NCI-H2107 treated with DMSO at 0.1 percent for 48 hours (cell line): Measurements from ENCODE around the gene RNF167.

Experiments used
- DNase-seq: peaks from one replicate; lab custom pipeline; 2025; ENCODE audit not compliant: unreplicated experiment; lab: John Stamatoyannopoulos, UW

Gene RNF167

GRCh38 chr17:4937553-4937952, 2.5 kb upstream of the RNF167 start:
- DNase-seq: no peak

GRCh38 chr17:4938069-4938491, 2.0 kb upstream of the RNF167 start:
- no peak for DNase-seq

- no peak for DNase-seq
Measured at GRCh38 chr17:4938688-4939545, 1.2 kb upstream of the RNF167 start.

- DNase-seq: no peak
Measured at GRCh38 chr17:4939546-4939795, 597 bp upstream of the RNF167 start.

GRCh38 chr17:4940555-4941318, 669 bp downstream of the RNF167 start:
- no peak for DNase-seq

GRCh38 chr17:4941319-4941610, 1.2 kb downstream of the RNF167 start:
- DNase-seq: no peak

- DNase-seq: no peak
Measured at GRCh38 chr17:4942760-4943508, 2.9 kb downstream of the RNF167 start.

GRCh38 chr17:4944163-4944553, 4.1 kb downstream of the RNF167 start:
- no peak for DNase-seq

- DNase-seq: no peak
Measured at GRCh38 chr17:4944554-4945175, 4.6 kb downstream of the RNF167 start.

- no peak for DNase-seq
Measured at GRCh38 chr17:4945176-4945943, 5.3 kb downstream of the RNF167 start.

- DNase-seq: no peak
Measured at GRCh38 chr17:4945944-4946280, 5.8 kb downstream of the RNF167 start.

GRCh38 chr17:4946312-4946976, 6.4 kb downstream of the RNF167 start:
- DNase-seq: no peak

GRCh38 chr17:4947010-4947410, 6.9 kb downstream of the RNF167 start:
- DNase-seq: no peak

- DNase-seq: no peak
Measured at GRCh38 chr17:4947411-4948165, 7.5 kb downstream of the RNF167 start.

- peak; percentile 43 for DNase-seq
Measured at GRCh38 chr17:4948166-4948930, 8.3 kb downstream of the RNF167 start, which contains the start of gene PFN1. Gene PFN1, minus strand, starts transcription at chr17:4948530. Its CDS starts 136 bp downstream, at chr17:4948394.

- no peak for DNase-seq
Measured at GRCh38 chr17:4948931-4949320, 8.9 kb downstream of the RNF167 start.

- DNase-seq: no peak
Measured at GRCh38 chr17:4949321-4950074, 9.4 kb downstream of the RNF167 start.

- no peak for DNase-seq
Measured at GRCh38 chr17:4950075-4950745, 10.1 kb downstream of the RNF167 start.
